ENCODE measurements around the gene KRT85. TPM values are rescaled to one million over a fixed set of nuclear protein-coding genes. Genes with fewer than 3 reads are reported as not detected.

The KRT85 gene
- total RNA-seq, 1 donor from 2014 or later, result not detected

DNA sequence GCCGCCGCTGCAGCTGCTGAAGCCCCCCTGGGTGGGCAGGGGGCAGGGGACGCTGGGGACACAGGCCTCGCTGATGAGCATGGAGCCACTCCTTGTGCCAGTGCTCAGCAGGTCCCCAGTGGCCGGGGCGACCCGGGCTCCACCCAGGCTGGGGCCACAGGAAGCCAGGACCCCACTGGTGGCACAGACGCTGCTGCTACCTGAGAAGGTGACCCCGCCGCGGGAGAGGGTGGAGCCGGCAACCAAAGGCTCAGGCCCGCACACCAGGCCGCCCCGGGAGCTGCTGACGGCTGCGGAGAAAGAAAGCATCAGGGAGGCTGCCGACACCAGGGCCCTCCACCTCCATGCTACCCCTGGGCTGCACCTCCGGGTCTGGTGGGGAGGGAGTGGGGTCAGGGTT, 10.8 kb upstream of the KRT85 start:
- TF ChIP-seq CTCF (conservative IDR thresholded peaks at IDR 0.05; ENCODE audit: low read depth, low read length), result no peak
- DNase-seq (ENCODE audit: low read depth), result no peak
- no peak overlapping the region for H3K4me3 ChIP-seq (ENCODE audit: low read depth, low read length)

- no peak for TF ChIP-seq CTCF (conservative IDR thresholded peaks at IDR 0.05; ENCODE audit: low read depth, low read length)
- H3K4me3 ChIP-seq (ENCODE audit: low read depth, low read length), result no peak overlapping the region
- DNase-seq (ENCODE audit: low read depth), result no peak
Measured at GRCh38 chr12:52377266-52377665, 10.0 kb upstream of the KRT85 start.

DNA sequence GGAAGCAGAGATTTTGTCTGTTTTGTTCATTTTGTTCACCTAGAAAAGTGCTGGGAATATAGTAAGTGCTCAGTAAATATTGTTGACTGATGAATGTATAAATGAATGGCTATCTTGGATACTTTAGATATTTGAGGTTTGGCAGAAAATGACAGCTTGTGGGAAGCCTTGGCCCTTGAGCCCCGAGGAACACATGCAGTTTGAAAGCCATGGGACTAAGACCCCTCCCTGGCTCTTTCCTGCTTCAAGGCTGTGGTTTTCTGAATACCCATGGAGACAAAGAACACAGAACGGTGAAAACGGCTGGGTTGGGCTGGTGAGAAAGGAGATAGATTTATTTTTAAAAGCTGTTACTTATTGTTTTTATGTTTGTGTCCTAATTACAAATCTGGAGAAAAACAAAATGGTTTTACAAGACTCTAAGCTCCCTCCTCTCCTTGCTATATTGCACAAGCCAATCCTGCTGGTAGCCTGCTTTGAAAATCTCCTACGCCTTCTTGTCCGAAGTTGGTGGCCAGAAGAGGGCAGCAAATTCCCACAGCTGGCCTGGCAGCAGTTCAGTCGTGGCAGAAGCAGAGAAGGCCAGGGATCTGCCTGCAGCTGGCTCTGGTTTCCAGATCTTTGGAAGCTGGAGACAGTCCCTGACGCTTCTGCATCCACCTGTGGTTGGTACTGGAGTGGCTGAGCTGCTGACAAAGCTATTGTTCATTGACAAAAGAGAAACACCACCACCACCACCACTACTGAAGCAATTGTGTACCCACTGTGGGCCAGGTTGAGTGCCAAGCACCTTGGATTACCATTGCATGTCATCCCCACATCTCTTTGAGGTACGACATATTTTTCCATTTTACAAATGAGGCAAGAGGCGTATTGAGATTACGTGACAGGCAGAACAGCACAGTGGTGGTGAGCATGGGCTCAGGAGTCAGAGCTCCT, 5.2 kb upstream of the KRT85 start:
- no peak overlapping the region for H3K4me3 ChIP-seq (ENCODE audit: low read depth, low read length)
- peak; percentile 79 for TF ChIP-seq CTCF (conservative IDR thresholded peaks at IDR 0.05; ENCODE audit: low read depth, low read length)

GRCh38 chr12:52371716-52372115, 4.4 kb upstream of the KRT85 start:
- no peak for DNase-seq (ENCODE audit: low read depth)
- H3K4me3 ChIP-seq (ENCODE audit: low read depth, low read length), result no peak overlapping the region
- no peak for TF ChIP-seq CTCF (conservative IDR thresholded peaks at IDR 0.05; ENCODE audit: low read depth, low read length)

More for the DNA sequence above, 5.2 kb upstream of the KRT85 start:
- peak; percentile 54 for DNase-seq (ENCODE audit: low read depth)

DNA sequence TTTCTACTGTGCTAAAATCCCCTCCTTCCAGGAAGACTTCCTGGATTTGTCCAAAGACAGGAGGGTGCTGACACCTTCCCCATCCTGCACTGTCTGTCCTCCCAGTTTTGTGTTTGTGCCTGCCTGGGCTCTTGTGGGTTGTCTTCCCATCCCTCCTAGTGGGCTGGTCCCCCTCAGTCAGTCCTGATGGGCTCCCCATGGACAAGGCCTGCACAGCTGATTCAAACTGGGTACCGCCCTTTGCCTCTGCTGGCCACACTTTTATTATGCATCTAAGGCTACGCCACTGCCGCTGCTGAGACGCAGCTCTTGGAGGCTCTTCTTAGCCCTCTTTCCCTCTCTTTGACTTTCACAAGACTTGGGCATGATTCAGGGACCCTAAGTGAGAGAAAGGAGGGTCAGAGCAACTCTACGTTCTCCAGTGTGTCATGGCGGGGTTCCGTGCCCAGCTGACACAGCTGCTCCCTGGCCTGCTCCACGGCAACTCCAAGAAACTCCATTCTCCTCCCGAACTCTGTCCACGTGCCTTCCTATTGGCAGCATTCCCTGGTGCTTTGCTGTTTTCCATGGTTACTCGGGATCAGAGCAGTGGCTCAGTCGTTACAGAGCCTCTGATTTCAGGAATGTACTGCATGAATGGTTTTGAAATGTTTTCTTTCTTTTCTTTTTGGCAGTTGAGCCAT, 3.8 kb upstream of the KRT85 start:
- TF ChIP-seq CTCF (conservative IDR thresholded peaks at IDR 0.05; ENCODE audit: low read depth, low read length), result no peak
- peak; percentile 56 for DNase-seq (ENCODE audit: low read depth)
- no peak overlapping the region for H3K4me3 ChIP-seq (ENCODE audit: low read depth, low read length)

- TF ChIP-seq CTCF (conservative IDR thresholded peaks at IDR 0.05; ENCODE audit: low read depth, low read length), result no peak
- DNase-seq (ENCODE audit: low read depth), result no peak
- H3K4me3 ChIP-seq (ENCODE audit: low read depth, low read length), result no peak overlapping the region
Measured at GRCh38 chr12:52369809-52370208, 2.5 kb upstream of the KRT85 start.
